IPS DF 6.9 (cell line): Measurements from ENCODE around the gene TCF7L1.
"Not testable (repeated sequence)": the region's sequence is repeated elsewhere in the genome, so short reads cannot be mapped to it uniquely, and the experiment has no call there.

Experiments used
- DNase-seq: peaks from one replicate; pipeline ENCODE4 v3.0.0-alpha.2; 2013; ENCODE audit warnings: low read depth, low spot score
- H3K27ac ChIP-seq: one replicate; pipeline ENCODE4 v1.5.1; 2013; ENCODE audit warnings: low read length, control low read depth
- H3K27me3 ChIP-seq: 2 replicates; pipeline ENCODE4 v1.6.1; 2013; ENCODE audit warnings: mild to moderate bottlenecking, low read length; ENCODE audit not compliant: control insufficient read depth, insufficient read depth
- H3K36me3 ChIP-seq: 2 replicates; pipeline ENCODE4 v1.6.1; 2013; ENCODE audit warnings: low read length; ENCODE audit not compliant: control insufficient read depth, insufficient read depth
- H3K4me1 ChIP-seq: 2 replicates; pipeline ENCODE4 v1.6.1; 2013; ENCODE audit warnings: low read length; ENCODE audit not compliant: control insufficient read depth, insufficient read depth
- H3K4me3 ChIP-seq: 2 replicates; pipeline ENCODE4 v1.5.1; 2013; ENCODE audit warnings: mild to moderate bottlenecking, low read length
- H3K9me3 ChIP-seq: 2 replicates; pipeline ENCODE4 v1.6.1; 2013; ENCODE audit warnings: low read length, inconsistent platforms; ENCODE audit not compliant: control insufficient read depth, insufficient read depth
- WGBS: extraction: QIAGEN DNeasy Blood & Tissue Kit; methylation state at CpG from one replicate; pipeline ENCODE4 v1.1.7; 2013; ENCODE audit warnings: mixed read lengths, missing lambda C conversion rate; ENCODE audit not compliant: insufficient read length, insufficient coverage; 5-methylcytosine and 5-hydroxymethylcytosine counted together

Gene TCF7L1

GRCh38 chr2:85151026-85151425 is 17.8 kb downstream of the TCF7L1 start:
- no peaks in the 10 kb centered on the region for H3K27me3 ChIP-seq
- DNase-seq = no peak
- no CpG with 5 or more reads among the region's 1 CpG for WGBS
- no peak overlapping the region for H3K4me3 ChIP-seq
- H3K9me3 ChIP-seq = no peaks in the 10 kb centered on the region
- no peaks in the 10 kb centered on the region for H3K4me1 ChIP-seq
- no peak overlapping the region for H3K27ac ChIP-seq
- H3K36me3 ChIP-seq = no peaks in the 10 kb centered on the region; the same call in 1 of the 2 replicates

GRCh38 chr2:85152895-85153294 is 19.7 kb downstream of the TCF7L1 start:
- H3K4me3 ChIP-seq = no peak overlapping the region
- DNase-seq = no peak
- H3K9me3 ChIP-seq = no peaks in the 10 kb centered on the region
- no CpG with 5 or more reads among the region's 2 CpGs for WGBS
- H3K4me1 ChIP-seq = no peaks in the 10 kb centered on the region; the same call in 1 of the 2 replicates
- H3K27ac ChIP-seq = no peak overlapping the region
- H3K36me3 ChIP-seq = no peaks in the 10 kb centered on the region; the same call in 1 of the 2 replicates
- no peaks in the 10 kb centered on the region for H3K27me3 ChIP-seq

GRCh38 chr2:85154048-85154753 is 21.0 kb downstream of the TCF7L1 start:
- DNase-seq = no peak
- H3K36me3 ChIP-seq = no peaks in the 10 kb centered on the region; the same call in 1 of the 2 replicates
- no peak overlapping the region for H3K4me3 ChIP-seq
- no peaks in the 10 kb centered on the region for H3K27me3 ChIP-seq
- no peak overlapping the region for H3K27ac ChIP-seq
- WGBS = no CpG with 5 or more reads among the region's 7 CpGs
- peaks cover 3% of the 10 kb centered on the region; the same call in 1 of the 2 replicates for H3K4me1 ChIP-seq
- no peaks in the 10 kb centered on the region for H3K9me3 ChIP-seq

GRCh38 chr2:85155082-85155481 is 21.9 kb downstream of the TCF7L1 start:
- H3K4me3 ChIP-seq, H3K36me3 ChIP-seq, H3K27me3 ChIP-seq, H3K4me1 ChIP-seq, H3K27ac ChIP-seq, H3K9me3 ChIP-seq, DNase-seq: not testable (repeated sequence)
- WGBS = no CpG with 5 or more reads among the region's 8 CpGs

GRCh38 chr2:85156153-85156552 is 23.0 kb downstream of the TCF7L1 start:
- no peaks in the 10 kb centered on the region for H3K27me3 ChIP-seq
- H3K4me3 ChIP-seq = no peak overlapping the region
- H3K36me3 ChIP-seq = no peaks in the 10 kb centered on the region; the same call in 1 of the 2 replicates
- peaks cover 5% of the 10 kb centered on the region; the same call in 1 of the 2 replicates for H3K4me1 ChIP-seq
- no peaks in the 10 kb centered on the region for H3K9me3 ChIP-seq
- DNase-seq = no peak
- H3K27ac ChIP-seq = no peak overlapping the region
- no CpG with 5 or more reads among the region's 7 CpGs for WGBS

GRCh38 chr2:85156619-85157018 is 23.4 kb downstream of the TCF7L1 start:
- H3K27ac ChIP-seq = no peak overlapping the region
- WGBS = no CpG with 5 or more reads among the region's 3 CpGs
- peaks cover 9% of the 10 kb centered on the region for H3K4me1 ChIP-seq
- H3K36me3 ChIP-seq = no peaks in the 10 kb centered on the region; the same call in 1 of the 2 replicates
- H3K27me3 ChIP-seq = no peaks in the 10 kb centered on the region
- no peak for DNase-seq
- H3K4me3 ChIP-seq = no peak overlapping the region
- H3K9me3 ChIP-seq = no peaks in the 10 kb centered on the region

- H3K27me3 ChIP-seq = no peaks in the 10 kb centered on the region
- DNase-seq = no peak
- WGBS = no CpG with 5 or more reads among the region's 1 CpG
- no peaks in the 10 kb centered on the region for H3K9me3 ChIP-seq
- H3K4me3 ChIP-seq = no peak overlapping the region
- no peaks in the 10 kb centered on the region; the same call in 1 of the 2 replicates for H3K36me3 ChIP-seq
- peaks cover 11% of the 10 kb centered on the region for H3K4me1 ChIP-seq
- H3K27ac ChIP-seq = no peak overlapping the region
These were observed 24.2 kb downstream of the TCF7L1 start for GRCh38 chr2:85157345-85157744.

- Histone ChIP-seq H3K27ac (no peak overlapping the region), H3K4me1 (peaks cover 13% of the 10 kb centered on the region)
- WGBS = no CpG with 5 or more reads among the region's 14 CpGs
These were observed 25.5 kb downstream of the TCF7L1 start for GRCh38 chr2:85158559-85159273.

GRCh38 chr2:85159589-85159988 is 26.4 kb downstream of the TCF7L1 start:
- DNase-seq = no peak
- Histone ChIP-seq H3K9me3 (no peaks in the 10 kb centered on the region), H3K27me3 (no peaks in the 10 kb centered on the region), H3K36me3 (no peaks in the 10 kb centered on the region; the same call in 1 of the 2 replicates), H3K4me3 (no peak overlapping the region), H3K27ac (no peak overlapping the region), H3K4me1 (peaks cover 15% of the 10 kb centered on the region)
- WGBS = no CpG with 5 or more reads among the region's 6 CpGs

More at GRCh38 chr2:85158559-85159273, 25.5 kb downstream of the TCF7L1 start:
- Histone ChIP-seq H3K4me3 (no peak overlapping the region), H3K36me3 (no peaks in the 10 kb centered on the region; the same call in 1 of the 2 replicates), H3K27me3 (no peaks in the 10 kb centered on the region), H3K9me3 (no peaks in the 10 kb centered on the region)
- no peak for DNase-seq

- H3K27me3 ChIP-seq = no peaks in the 10 kb centered on the region
- no peaks in the 10 kb centered on the region for H3K36me3 ChIP-seq
- no peak for DNase-seq
- H3K27ac ChIP-seq = no peak overlapping the region
- H3K4me3 ChIP-seq = no peak overlapping the region
- peaks cover 15% of the 10 kb centered on the region for H3K4me1 ChIP-seq
- WGBS = no CpG with 5 or more reads among the region's 18 CpGs
- H3K9me3 ChIP-seq = no peaks in the 10 kb centered on the region
These were observed 28.1 kb downstream of the TCF7L1 start for GRCh38 chr2:85160966-85161960.
